Parathyroid adenoma (tissue), 2 donors: ENCODE results near the gene MYH16.

Experiments used
- H2AFZ ChIP-seq: fragments of 300-600 bp; sonication (generic); one replicate; pipeline ENCODE4 v1.7.0; 2017; ENCODE audit warnings: antibody characterized with exemption, mild to moderate bottlenecking
- H3K27ac ChIP-seq: fragments of 300-600 bp; sonication (generic); one replicate; pipeline ENCODE4 v1.7.0; 2017
- H3K27me3 ChIP-seq: fragments of 300-600 bp; sonication (generic); one replicate; pipeline ENCODE4 v1.7.0; 2017; ENCODE audit warnings: low read length; ENCODE audit not compliant: control insufficient read depth, insufficient read depth
- H3K36me3 ChIP-seq: fragments of 300-600 bp; sonication (generic); one replicate; pipeline ENCODE4 v1.7.0; 2017; ENCODE audit warnings: low read length; ENCODE audit not compliant: control insufficient read depth, insufficient read depth
- H3K4me1 ChIP-seq: fragments of 300-600 bp; sonication (generic); one replicate; pipeline ENCODE4 v1.7.0; 2017; ENCODE audit warnings: control low read depth
- H3K4me2 ChIP-seq: fragments of 300-600 bp; sonication (generic); one replicate; pipeline ENCODE4 v1.7.0; 2017; ENCODE audit warnings: low read length
- H3K4me3 ChIP-seq: fragments of 300-600 bp; sonication (generic); one replicate; pipeline ENCODE4 v1.7.0; 2017; ENCODE audit warnings: low read depth, low read length
- H3K79me2 ChIP-seq: fragments of 300-600 bp; sonication (generic); one replicate; pipeline ENCODE4 v1.7.0; 2017; ENCODE audit warnings: control low read depth
- H3K9ac ChIP-seq: fragments of 300-600 bp; sonication (generic); one replicate; pipeline ENCODE4 v1.7.0; 2017; ENCODE audit warnings: mild to moderate bottlenecking
- H3K9me3 ChIP-seq: fragments of 300-600 bp; sonication (generic); one replicate; pipeline ENCODE4 v1.7.0; 2017; ENCODE audit warnings: low read length; ENCODE audit not compliant: control insufficient read depth
- TF ChIP-seq, protein P1 (sequence below): fragments of 300-600 bp; sonication (generic); IDR thresholded peaks from one replicate; pipeline ENCODE4 v1.7.0; 2017; ENCODE audit warnings: antibody characterized with exemption, mild to moderate bottlenecking
- donor health status: primary hyperparathyroidism.

Gene MYH16

DNA sequence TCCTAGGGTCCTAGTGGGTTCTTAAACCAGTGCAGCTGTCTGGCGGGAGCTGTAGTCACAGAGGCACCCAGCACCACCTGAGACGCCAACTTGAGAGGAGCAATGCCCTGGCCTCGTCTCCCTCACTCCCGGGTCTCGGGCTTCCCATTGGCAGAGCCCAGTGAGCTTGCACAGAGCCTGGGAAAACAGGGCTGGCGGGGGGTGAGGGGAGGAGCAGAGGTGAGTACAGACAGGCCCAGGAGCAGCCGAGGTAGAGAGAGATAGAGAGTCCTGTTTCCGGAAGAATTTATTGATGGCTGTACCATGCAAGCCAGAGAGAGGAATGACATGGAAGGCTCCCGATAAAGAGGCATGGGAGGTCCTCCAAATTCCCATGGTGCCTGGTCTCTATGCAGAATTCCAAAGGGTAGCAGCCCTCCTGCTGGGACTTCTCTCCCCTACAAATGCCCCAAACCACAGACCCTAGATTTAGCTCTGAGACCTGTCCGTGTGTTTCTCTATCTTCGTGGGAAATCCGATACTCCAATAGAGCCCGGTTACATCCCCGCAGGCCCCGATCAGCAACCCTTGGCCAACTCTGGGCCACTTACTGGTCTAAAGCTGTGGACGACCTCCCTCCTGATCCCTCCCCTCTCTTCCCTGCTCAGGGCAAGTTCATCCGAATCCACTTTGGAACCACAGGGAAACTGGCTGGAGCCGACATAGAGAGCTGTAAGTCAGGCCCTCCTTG is 20.3 kb upstream of the MYH16 start:
- H3K79me2 ChIP-seq = no peaks in the 10 kb centered on the region

DNA sequence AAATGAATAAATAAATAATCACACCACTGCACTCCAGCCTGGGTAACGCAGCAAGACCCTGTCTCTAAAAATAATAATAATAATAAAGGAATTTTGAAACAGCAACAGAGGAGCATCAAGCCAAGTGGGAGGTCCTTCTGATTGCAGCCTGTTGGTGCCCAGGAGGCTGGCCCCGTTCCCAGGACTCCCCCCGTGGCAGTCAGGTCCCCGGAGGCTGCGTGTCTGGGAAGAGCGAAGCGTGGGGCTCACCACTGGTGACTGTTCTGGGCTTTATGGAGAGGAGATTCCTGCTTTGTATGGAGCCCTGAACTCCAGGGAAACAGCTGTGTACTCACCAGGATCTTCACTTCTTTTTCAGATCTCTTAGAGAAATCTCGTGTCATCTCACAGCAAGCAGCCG is 19.3 kb upstream of the MYH16 start:
- H3K9me3 ChIP-seq = no peaks in the 10 kb centered on the region
- no peak overlapping the region for H2AFZ ChIP-seq
- H3K79me2 ChIP-seq = no peaks in the 10 kb centered on the region
- H3K4me1 ChIP-seq = no peaks in the 10 kb centered on the region
- H3K4me3 ChIP-seq = no peak overlapping the region
- TF ChIP-seq, protein P1, sequence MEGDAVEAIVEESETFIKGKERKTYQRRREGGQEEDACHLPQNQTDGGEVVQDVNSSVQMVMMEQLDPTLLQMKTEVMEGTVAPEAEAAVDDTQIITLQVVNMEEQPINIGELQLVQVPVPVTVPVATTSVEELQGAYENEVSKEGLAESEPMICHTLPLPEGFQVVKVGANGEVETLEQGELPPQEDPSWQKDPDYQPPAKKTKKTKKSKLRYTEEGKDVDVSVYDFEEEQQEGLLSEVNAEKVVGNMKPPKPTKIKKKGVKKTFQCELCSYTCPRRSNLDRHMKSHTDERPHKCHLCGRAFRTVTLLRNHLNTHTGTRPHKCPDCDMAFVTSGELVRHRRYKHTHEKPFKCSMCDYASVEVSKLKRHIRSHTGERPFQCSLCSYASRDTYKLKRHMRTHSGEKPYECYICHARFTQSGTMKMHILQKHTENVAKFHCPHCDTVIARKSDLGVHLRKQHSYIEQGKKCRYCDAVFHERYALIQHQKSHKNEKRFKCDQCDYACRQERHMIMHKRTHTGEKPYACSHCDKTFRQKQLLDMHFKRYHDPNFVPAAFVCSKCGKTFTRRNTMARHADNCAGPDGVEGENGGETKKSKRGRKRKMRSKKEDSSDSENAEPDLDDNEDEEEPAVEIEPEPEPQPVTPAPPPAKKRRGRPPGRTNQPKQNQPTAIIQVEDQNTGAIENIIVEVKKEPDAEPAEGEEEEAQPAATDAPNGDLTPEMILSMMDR = no peak
- no peaks in the 10 kb centered on the region for H3K27me3 ChIP-seq
- H3K9ac ChIP-seq = no peak overlapping the region
- no peak overlapping the region for H3K4me2 ChIP-seq
- no peaks in the 10 kb centered on the region for H3K36me3 ChIP-seq
- H3K27ac ChIP-seq = no peak overlapping the region

More for the DNA sequence above, 20.3 kb upstream of the MYH16 start:
- Histone ChIP-seq H2AFZ (no peak overlapping the region), H3K4me3 (no peak overlapping the region), H3K4me2 (no peak overlapping the region), H3K27me3 (no peaks in the 10 kb centered on the region), H3K9ac (no peak overlapping the region), H3K36me3 (no peaks in the 10 kb centered on the region), H3K27ac (no peak overlapping the region), H3K9me3 (no peaks in the 10 kb centered on the region), H3K4me1 (no peaks in the 10 kb centered on the region)
- TF ChIP-seq, protein P1 = no peak

DNA sequence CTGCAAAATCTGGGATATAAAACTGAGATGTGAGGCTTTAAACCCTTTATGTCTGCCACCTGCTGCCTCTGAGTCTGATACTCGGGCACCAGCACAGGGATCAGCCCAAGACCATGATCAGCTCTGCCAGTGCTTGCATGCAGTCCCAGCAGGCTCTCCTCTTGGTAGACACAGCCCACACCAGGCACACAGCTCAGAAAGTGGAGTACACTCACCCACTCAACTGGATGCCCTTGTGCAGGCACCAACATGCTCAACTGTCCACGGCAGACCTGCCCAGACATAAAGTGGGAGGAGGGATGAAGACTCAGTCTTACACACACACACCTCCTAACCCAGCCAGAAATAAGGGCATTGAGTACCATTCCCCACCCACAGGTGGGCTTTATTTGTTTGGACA is 18.2 kb upstream of the MYH16 start:
- Histone ChIP-seq H3K27me3 (no peaks in the 10 kb centered on the region), H3K79me2 (no peaks in the 10 kb centered on the region), H3K4me2 (no peak overlapping the region), H3K9ac (no peak overlapping the region), H3K36me3 (no peaks in the 10 kb centered on the region), H3K27ac (no peak overlapping the region), H3K4me1 (no peaks in the 10 kb centered on the region), H3K4me3 (no peak overlapping the region), H2AFZ (no peak overlapping the region), H3K9me3 (no peaks in the 10 kb centered on the region)
- TF ChIP-seq, protein P1 = no peak

DNA sequence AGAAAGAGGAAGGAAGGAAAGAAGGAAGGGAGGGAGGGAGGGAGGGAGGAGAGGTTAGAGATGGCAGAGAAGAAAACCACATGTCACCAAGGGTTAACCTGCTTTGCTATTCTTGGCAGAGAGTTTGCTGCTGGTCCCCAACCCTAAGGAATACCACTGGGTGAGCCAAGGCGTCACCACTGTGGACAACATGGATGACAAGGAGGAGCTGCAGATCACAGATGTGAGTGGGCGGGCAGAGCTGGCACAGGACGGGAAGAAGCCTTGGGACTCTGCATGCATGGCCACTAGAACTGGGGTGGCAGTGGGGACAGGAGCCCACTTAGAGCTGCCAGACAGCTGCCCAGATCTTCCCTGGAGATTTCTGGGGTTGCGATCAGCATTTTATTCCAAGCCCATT is 17.2 kb upstream of the MYH16 start:
- no peaks in the 10 kb centered on the region for H3K27me3 ChIP-seq

More for the DNA sequence above, 17.2 kb upstream of the MYH16 start:
- TF ChIP-seq, protein P1 = no peak
- Histone ChIP-seq H3K9ac (no peak overlapping the region), H3K27ac (no peak overlapping the region), H3K79me2 (no peaks in the 10 kb centered on the region), H3K9me3 (no peaks in the 10 kb centered on the region), H3K4me1 (no peaks in the 10 kb centered on the region), H3K4me2 (no peak overlapping the region), H3K36me3 (no peaks in the 10 kb centered on the region), H3K4me3 (no peak overlapping the region), H2AFZ (no peak overlapping the region)
